ENCODE results near the gene SERPINB7.

DNA sequence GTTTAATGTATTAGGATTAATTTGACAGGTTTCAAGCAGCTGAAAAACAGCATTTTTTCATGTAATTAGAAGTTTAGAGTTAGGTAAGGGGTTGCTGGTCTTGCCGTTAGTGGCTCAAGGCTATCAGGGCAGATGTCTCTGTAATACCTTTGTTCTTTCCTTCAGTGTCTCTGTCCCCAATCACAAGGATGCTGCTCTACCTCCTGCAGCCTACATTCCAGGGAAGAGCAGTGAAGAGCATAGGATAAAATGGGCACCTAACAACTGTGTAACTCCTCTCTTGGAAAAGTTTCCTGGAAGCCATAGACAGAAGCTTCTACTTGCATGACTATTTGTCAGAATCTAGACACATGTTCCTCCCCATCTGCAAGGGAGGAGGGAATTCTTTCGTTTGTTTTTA lies 9.4 kb upstream of the SERPINB7 start:
- TF ChIP-seq, protein P1, sequence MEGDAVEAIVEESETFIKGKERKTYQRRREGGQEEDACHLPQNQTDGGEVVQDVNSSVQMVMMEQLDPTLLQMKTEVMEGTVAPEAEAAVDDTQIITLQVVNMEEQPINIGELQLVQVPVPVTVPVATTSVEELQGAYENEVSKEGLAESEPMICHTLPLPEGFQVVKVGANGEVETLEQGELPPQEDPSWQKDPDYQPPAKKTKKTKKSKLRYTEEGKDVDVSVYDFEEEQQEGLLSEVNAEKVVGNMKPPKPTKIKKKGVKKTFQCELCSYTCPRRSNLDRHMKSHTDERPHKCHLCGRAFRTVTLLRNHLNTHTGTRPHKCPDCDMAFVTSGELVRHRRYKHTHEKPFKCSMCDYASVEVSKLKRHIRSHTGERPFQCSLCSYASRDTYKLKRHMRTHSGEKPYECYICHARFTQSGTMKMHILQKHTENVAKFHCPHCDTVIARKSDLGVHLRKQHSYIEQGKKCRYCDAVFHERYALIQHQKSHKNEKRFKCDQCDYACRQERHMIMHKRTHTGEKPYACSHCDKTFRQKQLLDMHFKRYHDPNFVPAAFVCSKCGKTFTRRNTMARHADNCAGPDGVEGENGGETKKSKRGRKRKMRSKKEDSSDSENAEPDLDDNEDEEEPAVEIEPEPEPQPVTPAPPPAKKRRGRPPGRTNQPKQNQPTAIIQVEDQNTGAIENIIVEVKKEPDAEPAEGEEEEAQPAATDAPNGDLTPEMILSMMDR (IDR thresholded peaks at IDR 0.05) = no peak
- TF ChIP-seq EP300 (IDR thresholded peaks at IDR 0.05) = no peak

Measured in gastroesophageal sphincter (tissue), 3 donors.